Endothelial cell of umbilical vein (primary cell): ENCODE results near the gene CD63. TPM values are rescaled to one million over a fixed set of nuclear protein-coding genes. Genes with fewer than 3 reads are reported as not detected.

ENCODE experiments used
- BruUV-seq: library from RNA; stranded (reverse); fragments of 400-500 nt; replicated peaks from 2 replicates; lab custom pipeline; 2021; lab: Mats Ljungman, UMichigan
- CTCF ChIA-PET: fragments of 300-600, 350-600 bp; sonication (Branson Sonifier 250); formaldehyde crosslinking; loops from one replicate; lab custom pipeline; 2021; ENCODE audit warnings: antibody characterized with exemption, inconsistent platforms; lab: Charles Lee
- POLR2A ChIA-PET: fragments of 300-600, 350-600 bp; sonication (Branson Sonifier 250); formaldehyde crosslinking; loops from one replicate; lab custom pipeline; 2021; ENCODE audit warnings: antibody characterized with exemption, inconsistent platforms; lab: Charles Lee
- DNase-seq: peaks from one replicate; pipeline ENCODE4 v3.0.0-alpha.2; 2011; ENCODE audit warnings: low read depth, low spot score
- FAIRE-seq: peaks from 2 replicates; lab custom pipeline; 2011; peaks lifted over from hg19 to GRCh38; lab: Jason Lieb, UNC
- H2AFZ ChIP-seq: 2 replicates; pipeline ENCODE4 v1.6.0; 2012; ENCODE audit warnings: low read depth, low read length, control low read depth, inconsistent platforms
- H3K27ac ChIP-seq: 2 replicates; pipeline ENCODE4 v1.5.1; 2011; ENCODE audit warnings: low read depth, mild to moderate bottlenecking, control low read depth, low read length, moderate library complexity; ENCODE audit not compliant: insufficient read depth
- H3K27me3 ChIP-seq, 2 experiments: 2 replicates each; pipeline versions ENCODE4 v1.6.0 to v1.6.1; 2011; ENCODE audit warnings: low read length in 2 of 2, mixed read lengths in 1 of 2; ENCODE audit not compliant: control insufficient read depth in 2 of 2, insufficient read depth in 2 of 2
- H3K36me3 ChIP-seq, 2 experiments: 2 replicates in 1 of 2; 3 replicates in 1 of 2; pipeline ENCODE4 v1.5.1; 2011; ENCODE audit warnings: low read length in 2 of 2, mild to moderate bottlenecking in 1 of 2, moderate library complexity in 1 of 2; ENCODE audit not compliant: control insufficient read depth in 2 of 2, insufficient read depth in 2 of 2; ENCODE audit errors: extremely low read depth in 1 of 2
- H3K4me1 ChIP-seq: 3 replicates; pipeline ENCODE4 v1.5.1; 2011; ENCODE audit warnings: mild to moderate bottlenecking, low read length; ENCODE audit not compliant: control insufficient read depth, insufficient read depth; ENCODE audit errors: extremely low read depth
- H3K4me2 ChIP-seq: 2 replicates; pipeline ENCODE4 v1.6.1; 2011; ENCODE audit warnings: low read length, control low read depth, mixed read lengths; ENCODE audit not compliant: insufficient read depth
- H3K4me3 ChIP-seq, 3 experiments: fragments of 200-600 bp in 1 of 3; sonication (generic), shearing (Covaris generic) in 1 of 3; replicated peaks in 1 of 3; 2 replicates each; pipeline ENCODE4 v1.5.1; 2011 to 2016; ENCODE audit warnings: control low read depth in 3 of 3, low read length in 3 of 3, mild to moderate bottlenecking in 2 of 3, inconsistent platforms in 1 of 3, low read depth in 1 of 3, moderate library complexity in 1 of 3; ENCODE audit not compliant: insufficient read depth in 1 of 3
- H3K79me2 ChIP-seq: 2 replicates; pipeline ENCODE4 v1.6.0; 2012; ENCODE audit warnings: low read length, inconsistent platforms; ENCODE audit not compliant: control insufficient read depth, insufficient read depth
- H3K9ac ChIP-seq: replicated peaks from 2 replicates; pipeline ENCODE3; 2011; ENCODE audit warnings: low read length, control low read depth; ENCODE audit not compliant: insufficient read depth; ENCODE audit errors: extremely low read depth
- H3K9me1 ChIP-seq: replicated peaks from 3 replicates; pipeline ENCODE4 v1.6.0; 2011; ENCODE audit warnings: mild to moderate bottlenecking, low read length; ENCODE audit not compliant: control insufficient read depth, insufficient read depth; ENCODE audit errors: extremely low read depth
- H3K9me3 ChIP-seq: replicated peaks from 2 replicates; pipeline ENCODE4 v1.5.1; 2012; ENCODE audit warnings: low read length, inconsistent platforms; ENCODE audit not compliant: control insufficient read depth, insufficient read depth
- H4K20me1 ChIP-seq: replicated peaks from 2 replicates; pipeline ENCODE3; 2011; ENCODE audit warnings: mild to moderate bottlenecking, low read length; ENCODE audit not compliant: control insufficient read depth, insufficient read depth; ENCODE audit errors: extremely low read depth
- CTCF ChIP-seq, 2 donors: IDR thresholded peaks; 1 replicate in 1 of 2; 2 replicates in 1 of 2; pipeline ENCODE4 v1.5.1; 2011; ENCODE audit warnings: low read length in 2 of 2, mild to moderate bottlenecking in 2 of 2, moderate library complexity in 2 of 2, control low read depth in 1 of 2, inconsistent platforms in 1 of 2, low read depth in 1 of 2; ENCODE audit not compliant: insufficient read depth in 1 of 2; ENCODE audit errors: extremely low read depth in 1 of 2
- EZH2 ChIP-seq: IDR thresholded peaks from 2 replicates; pipeline ENCODE4 v1.6.1; 2012; ENCODE audit warnings: borderline replicate concordance, low read depth, mild to moderate bottlenecking, moderate library complexity, low read length, inconsistent platforms; ENCODE audit not compliant: severe bottlenecking
- FOS ChIP-seq: IDR thresholded peaks from 2 replicates; pipeline ENCODE4 v1.6.1; 2011; ENCODE audit warnings: mild to moderate bottlenecking, low read length, moderate library complexity, borderline replicate concordance; ENCODE audit not compliant: insufficient read depth
- GATA2 ChIP-seq: IDR thresholded peaks from 2 replicates; pipeline ENCODE4 v1.7.0; 2011; ENCODE audit warnings: low read depth, mild to moderate bottlenecking, moderate library complexity, mixed read lengths, low read length; ENCODE audit not compliant: insufficient read length, insufficient read depth
- JUN ChIP-seq: IDR thresholded peaks from 2 replicates; pipeline ENCODE4 v1.6.1; 2011; ENCODE audit warnings: borderline replicate concordance, low read depth; ENCODE audit not compliant: insufficient read length, insufficient read depth
- MAX ChIP-seq: IDR thresholded peaks from 2 replicates; pipeline ENCODE4 v1.6.1; 2011; ENCODE audit not compliant: insufficient read depth, insufficient read length
- MYC ChIP-seq: IDR thresholded peaks from one replicate; pipeline ENCODE4 v1.6.1; 2011; ENCODE audit warnings: mild to moderate bottlenecking, low read depth, low read length
- POLR2A ChIP-seq: IDR thresholded peaks from 2 replicates; pipeline ENCODE4 v1.6.1; 2012; ENCODE audit warnings: low read depth, mild to moderate bottlenecking, control low read depth, low read length
- POLR2AphosphoS5 ChIP-seq: IDR thresholded peaks from 2 replicates; pipeline ENCODE4 v1.6.1; 2012; ENCODE audit warnings: low read depth, mild to moderate bottlenecking, control low read depth, low read length, moderate library complexity; ENCODE audit not compliant: insufficient read depth
- dilution Hi-C: fragments of 300-500 bp; cut with MboI; formaldehyde crosslinking; loops from one replicate; pipeline ENCODE4 v1.15.0; 2019; ENCODE audit warnings: low sequenced_read_pairs; ENCODE audit not compliant: extremely low pct_ligation_motif_present
- intact Hi-C: fragments of 100-400 bp; cut with micrococcal nuclease; formaldehyde crosslinking; loops from one replicate; pipeline ENCODE4 v1.10.0; 2022
- polyA plus RNA-seq, 4 experiments: library from polyadenylated mRNA; depleted of rRNA in 3 of 4; stranded (reverse) in 3 of 4; unstranded in 1 of 4; fragments of >200 nt; gene quantifications; 2 replicates each; pipeline versions ENCODE4 v1.2.1 to v1.2.3, GENCODE V29; 2011 to 2012; ENCODE audit warnings: missing spikeins in 1 of 4
- total RNA-seq: library from RNA; stranded (reverse); gene quantifications from 2 replicates; pipeline ENCODE4 v1.2.3, GENCODE V29; 2021

Gene CD63
- total and polyA plus RNA-seq, 2 donors (not counting 3 experiments of a cell fraction or from before 2014, with no cell fraction given): 1,054 to 1,429 TPM

GRCh38 chr12:55757701-55758100 is 28.9 kb upstream of the CD63 start:
- dilution Hi-C loops (loop anchor here (10.0 kb wide), 1 partner anchor 227 kb away; no protein-coding TSS in a partner anchor), intact Hi-C loops (no loop called here)

GRCh38 chr12:55755246-55755645 is 26.4 kb upstream of the CD63 start:
- dilution Hi-C loops (loop anchor here (10.0 kb wide), 1 partner anchor 230 kb away; no protein-coding TSS in a partner anchor), intact Hi-C loops (no loop called here)
- no peak overlapping the region for H3K27ac ChIP-seq
- TF ChIP-seq FOS (no peak), CTCF (IDR thresholded peaks at IDR 0.05; ENCODE audit: extremely low read depth in 1 of 2, insufficient read depth in 1 of 2, low read depth in 1 of 2, low read length in 2 of 2) (no peak), MAX (no peak), EZH2 (no peak), JUN (no peak), POLR2AphosphoS5 (no peak), POLR2A (no peak), GATA2 (no peak), MYC (no peak)
- DNase-seq (no peak), FAIRE-seq (no peak)
- H3K9me3 ChIP-seq: no peaks in the 10 kb centered on the region
- no peaks in the 10 kb centered on the region for H3K4me1 ChIP-seq
- H3K4me2 ChIP-seq: no peak overlapping the region
- H2AFZ ChIP-seq: no peak overlapping the region
- H3K4me3 ChIP-seq: no peak overlapping the region
- ChIA-PET POLR2A (no interaction called here), CTCF (interaction anchor here (0.7 to 1.1 kb wide), 2 partner anchors 11 to 175 kb away, joined by 3 to 4 read pairs; no protein-coding TSS in a partner anchor)
- H3K9me1 ChIP-seq: no peaks in the 10 kb centered on the region
- H4K20me1 ChIP-seq: no peaks in the 10 kb centered on the region
- H3K36me3 ChIP-seq: peaks cover 31% of the 10 kb centered on the region in 2 experiments
- no peaks in the 10 kb centered on the region for H3K79me2 ChIP-seq
- H3K9ac ChIP-seq: no peak overlapping the region
- no peaks in the 10 kb centered on the region for H3K27me3 ChIP-seq
- BruUV-seq: no TSS peak

More at GRCh38 chr12:55757701-55758100, 28.9 kb upstream of the CD63 start:
- no peak overlapping the region for H3K9ac ChIP-seq
- ChIA-PET CTCF (interaction anchor here (1.1 to 2.1 kb wide), 2 partner anchors 15 to 19 kb away, joined by 6 to 11 read pairs; no protein-coding TSS in a partner anchor), POLR2A (no interaction called here)
- no peaks in the 10 kb centered on the region for H3K79me2 ChIP-seq
- H3K36me3 ChIP-seq: peaks cover 21 to 27% of the 10 kb centered on the region in 2 experiments
- H3K4me1 ChIP-seq: no peaks in the 10 kb centered on the region
- H3K9me3 ChIP-seq: no peaks in the 10 kb centered on the region
- no peak for DNase-seq
- no peak overlapping the region for H3K4me2 ChIP-seq
- no peak for FAIRE-seq
- no TSS peak for BruUV-seq
- H3K9me1 ChIP-seq: no peaks in the 10 kb centered on the region
- H3K4me3 ChIP-seq: no peak overlapping the region
- no peak overlapping the region for H3K27ac ChIP-seq
- H3K27me3 ChIP-seq: no peaks in the 10 kb centered on the region
- H2AFZ ChIP-seq: no peak overlapping the region
- no peaks in the 10 kb centered on the region for H4K20me1 ChIP-seq
- no peak for TF ChIP-seq GATA2
- no peak for TF ChIP-seq MYC
- TF ChIP-seq FOS: no peak
- no peak for TF ChIP-seq EZH2
- no peak for TF ChIP-seq POLR2A
